K562 (cell line): Measurements from ENCODE around the gene OR13J1. TPM values are rescaled to one million over a fixed set of nuclear protein-coding genes. Genes with fewer than 3 reads are reported as not detected.

Source experiments
- ATAC-seq: fragments of 200-7000 bp; cut with Tn5 transposase; 3 replicates; pipeline ENCODE4 v1.9.1; 2020; ENCODE audit warnings: moderate library complexity
- BruUV-seq: library from RNA; stranded (reverse); fragments of 400-500 nt; replicated peaks from 2 replicates; lab custom pipeline; 2021; lab: Mats Ljungman, UMichigan
- CTCF ChIA-PET: fragments of 300-600 bp; formaldehyde crosslinking; extraction: SDS; loops from one replicate; lab custom pipeline; 2021; ENCODE audit warnings: low intra/inter-chr PET ratio; lab: Yijun Ruan, JAX
- POLR2A ChIA-PET: fragments of 300-600, 350-650 bp; sonication (Branson Sonifier 250); formaldehyde crosslinking; extraction: SDS; loops from one replicate; lab custom pipeline; 2021; ENCODE audit warnings: antibody characterized with exemption, inconsistent platforms; lab: Yijun Ruan, JAX
- DNase-seq, 4 experiments: peaks; one replicate each; pipeline versions ENCODE4 v3.0.0 to v3.0.0-alpha.2; 2011 to 2018; ENCODE audit warnings: low spot score in 3 of 4, mixed read lengths in 3 of 4; ENCODE audit errors: extremely low read depth in 1 of 4
- FAIRE-seq: peaks from 2 replicates; lab custom pipeline; 2011; peaks lifted over from hg19 to GRCh38; lab: Jason Lieb, UNC
- H2AFZ ChIP-seq: 2 replicates; pipeline ENCODE4 v1.6.0; 2011; ENCODE audit warnings: low read depth, low read length, control low read depth, inconsistent platforms
- H3K27ac ChIP-seq: fragments of 200-600 bp; 3 replicates; pipeline ENCODE4 v1.8.0; 2011; ENCODE audit warnings: low read depth, mild to moderate bottlenecking, control low read depth, inconsistent platforms, low read length, moderate library complexity, mixed read lengths; ENCODE audit errors: extremely low read depth
- H3K27me3 ChIP-seq, 2 experiments: fragments of 300-600 bp in 1 of 2; 2 replicates in 1 of 2; 3 replicates in 1 of 2; pipeline versions ENCODE4 v1.6.0 to v1.8.0; 2011; ENCODE audit warnings: inconsistent platforms in 2 of 2, low read length in 2 of 2, mild to moderate bottlenecking in 1 of 2, mixed read lengths in 1 of 2, moderate library complexity in 1 of 2; ENCODE audit not compliant: control insufficient read depth in 2 of 2, insufficient read depth in 2 of 2
- H3K36me3 ChIP-seq: fragments of 300-600 bp; 3 replicates; pipeline ENCODE4 v1.8.0; 2011; ENCODE audit warnings: mild to moderate bottlenecking, low read length, inconsistent platforms; ENCODE audit not compliant: control insufficient read depth, insufficient read depth
- H3K4me1 ChIP-seq, 2 experiments: fragments of 200-600 bp in 1 of 2; replicated peaks in 1 of 2; 2 replicates in 1 of 2; 3 replicates in 1 of 2; pipeline versions ENCODE4 v1.5.1 to v1.8.0; 2011; ENCODE audit warnings: inconsistent platforms in 2 of 2, low read length in 2 of 2, mild to moderate bottlenecking in 1 of 2, mixed read lengths in 1 of 2, moderate library complexity in 1 of 2; ENCODE audit not compliant: control insufficient read depth in 2 of 2, insufficient read depth in 2 of 2
- H3K4me2 ChIP-seq: 2 replicates; pipeline ENCODE4 v1.6.1; 2011; ENCODE audit warnings: low read length, control low read depth, inconsistent platforms, mixed read lengths; ENCODE audit not compliant: insufficient read depth
- H3K4me3 ChIP-seq: fragments of 200-600 bp; sonication (generic), shearing (Covaris generic); 2 replicates; pipeline ENCODE4 v1.5.1; 2016; ENCODE audit warnings: control low read depth, inconsistent platforms
- H3K79me2 ChIP-seq: fragments of 200-600 bp; 3 replicates; pipeline ENCODE4 v1.8.0; 2011; ENCODE audit warnings: low read length, inconsistent platforms; ENCODE audit not compliant: control insufficient read depth, insufficient read depth
- H3K9ac ChIP-seq, 2 experiments: 2 replicates each; pipeline versions ENCODE4 v1.6.0 to v1.6.1; 2011; ENCODE audit warnings: low read depth in 2 of 2, low read length in 2 of 2, control low read depth in 1 of 2, inconsistent platforms in 1 of 2, mild to moderate bottlenecking in 1 of 2, mixed read lengths in 1 of 2; ENCODE audit not compliant: insufficient read depth in 1 of 2
- H3K9me1 ChIP-seq: one replicate; pipeline ENCODE4 v1.6.0; 2011; ENCODE audit warnings: inconsistent platforms, mild to moderate bottlenecking, low read length, moderate library complexity; ENCODE audit not compliant: control insufficient read depth, insufficient read depth
- H3K9me3 ChIP-seq: replicated peaks from 2 replicates; pipeline ENCODE4 v1.5.1; 2011; ENCODE audit warnings: low read depth, low read length, inconsistent platforms; ENCODE audit not compliant: control insufficient read depth, insufficient read depth
- H4K20me1 ChIP-seq: replicated peaks from 2 replicates; pipeline ENCODE4 v1.6.1; 2011; ENCODE audit warnings: low read length, inconsistent platforms, mixed read lengths; ENCODE audit not compliant: control insufficient read depth, insufficient read depth
- ATF3 ChIP-seq, 2 experiments: fragments of 450-650 bp in 1 of 2; sonication (generic) in 1 of 2; formaldehyde crosslinking in 1 of 2; IDR thresholded peaks in 1 of 2; conservative IDR thresholded peaks in 1 of 2; 2 replicates each; pipeline versions ENCODE4 v1.6.1 to v1.8.1; 2016 to 2023; ENCODE audit warnings: mild to moderate bottlenecking in 2 of 2, moderate library complexity in 2 of 2, inconsistent platforms in 1 of 2, missing genetic modification reagents in 1 of 2
- ATF4 ChIP-seq: fragments of 450-650 bp; formaldehyde crosslinking; IDR thresholded peaks from 2 replicates; pipeline ENCODE4 v1.4.0; 2022; ENCODE audit warnings: mild to moderate bottlenecking, moderate library complexity
- ATF6 ChIP-seq: sonication (generic); formaldehyde crosslinking; IDR thresholded peaks from 2 replicates; pipeline ENCODE4 v1.4.0; 2020; ENCODE audit warnings: mild to moderate bottlenecking, missing genetic modification reagents
- BRF2 ChIP-seq: IDR thresholded peaks from 3 replicates; pipeline ENCODE4 v1.6.1; 2011; ENCODE audit warnings: borderline replicate concordance, mild to moderate bottlenecking; ENCODE audit not compliant: insufficient read length, insufficient read depth
- CCAR2 ChIP-seq: fragments of 200-400 bp; formaldehyde crosslinking; IDR thresholded peaks from 2 replicates; pipeline ENCODE4 v1.6.1; 2017; ENCODE audit warnings: mild to moderate bottlenecking, low read depth, low read length
- COPS2 ChIP-seq: fragments of 450-650 bp; conservative IDR thresholded peaks from 2 replicates; pipeline ENCODE4 v1.6.1; 2016; ENCODE audit warnings: mild to moderate bottlenecking, moderate library complexity
- CREB3 ChIP-seq: fragments of 450-650 bp; conservative IDR thresholded peaks from 2 replicates; pipeline ENCODE4 v1.6.1; 2016; ENCODE audit warnings: missing genetic modification characterization, low read depth, mild to moderate bottlenecking, missing compliant biosample characterization, moderate library complexity
- CTBP1 ChIP-seq: fragments of 450-650 bp; IDR thresholded peaks from 2 replicates; pipeline ENCODE4 v1.6.1; 2016; ENCODE audit warnings: borderline replicate concordance
- DACH1 ChIP-seq: fragments of 450-650 bp; IDR thresholded peaks from 2 replicates; pipeline ENCODE4 v1.6.1; 2018; ENCODE audit not compliant: partially characterized antibody
- EHMT2 ChIP-seq: fragments of 450-650 bp; IDR thresholded peaks from 2 replicates; pipeline ENCODE4 v1.6.1; 2018; ENCODE audit warnings: antibody characterized with exemption
- HDAC2 ChIP-seq: fragments of 450-650 bp; IDR thresholded peaks from 2 replicates; pipeline ENCODE4 v1.6.1; 2016; ENCODE audit warnings: mild to moderate bottlenecking
- HNRNPL ChIP-seq: fragments of 200-400 bp; formaldehyde crosslinking; IDR thresholded peaks from 2 replicates; pipeline ENCODE4 v1.6.1; 2017; ENCODE audit warnings: low read depth, mild to moderate bottlenecking, low read length
- MEF2A ChIP-seq: IDR thresholded peaks from 2 replicates; pipeline ENCODE4 v1.6.1; 2011; ENCODE audit warnings: low read depth, mild to moderate bottlenecking, low read length, moderate library complexity; ENCODE audit not compliant: control insufficient read depth
- RBM39 ChIP-seq: fragments of 200-400 bp; formaldehyde crosslinking; optimal IDR thresholded peaks from 2 replicates; pipeline ENCODE3; 2018; ENCODE audit warnings: low read depth, low read length
- TAF15 ChIP-seq: fragments of 200-400 bp; formaldehyde crosslinking; IDR thresholded peaks from 2 replicates; pipeline ENCODE4 v1.6.1; 2017; ENCODE audit warnings: mild to moderate bottlenecking, low read depth, low read length, moderate library complexity
- ZNF174 ChIP-seq: fragments of 250-450 bp; sonication (Bioruptor Pico); IDR thresholded peaks from 2 replicates; pipeline ENCODE4 v1.4.0; 2020; ENCODE audit warnings: mild to moderate bottlenecking
- WGBS: fragments of 100-300 bp; shearing (Covaris generic); methylation state at CpG from one replicate; pipeline ENCODE4 v1.1.6; 2016; ENCODE audit warnings: low coverage, mixed read lengths; ENCODE audit not compliant: insufficient coverage; ENCODE audit errors: missing lambda C conversion rate; 5-methylcytosine and 5-hydroxymethylcytosine counted together
- in situ Hi-C: fragments of 300-500 bp; cut with MboI; formaldehyde crosslinking; loops from 4 replicates; pipeline ENCODE4 v1.15.0; 2018; ENCODE audit warnings: inconsistent platforms, mixed read lengths
- intact Hi-C: fragments of 100-400 bp; cut with micrococcal nuclease; formaldehyde crosslinking; loops from 2 replicates; pipeline ENCODE4 v1.14.2; 2022
- polyA plus RNA-seq, 8 experiments: library from polyadenylated mRNA; depleted of rRNA in 4 of 8; stranded (reverse) in 5 of 8; unstranded in 3 of 8; fragments of >200 nt; fragmentation: Nextera tagmentation in 2 of 8; fragmentation: Illumina TruSeq in 1 of 8; extraction: Ambion mirVana in 2 of 8; extraction: Trizol in 1 of 8; gene quantifications; 2 replicates each; pipeline versions ENCODE4 v1.2.1 to v1.2.3, GENCODE V29; 2011 to 2014; ENCODE audit warnings: inconsistent platforms in 1 of 8, missing spikeins in 1 of 8
- total RNA-seq, 7 experiments: library from RNA; depleted of rRNA in 6 of 7; stranded (reverse); fragments of >200 nt in 6 of 7; fragmentation: Illumina TruSeq in 2 of 7; extraction: Trizol in 2 of 7; gene quantifications; 2 replicates each; pipeline versions ENCODE4 v1.2.1 to v1.2.3, GENCODE V29; 2011 to 2021; ENCODE audit warnings: low replicate concordance in 1 of 7

Gene OR13J1
- total and polyA plus RNA-seq, 9 of the 15 experiments (the other 6 are each of a cell fraction or from before 2014, with no cell fraction given) = not detected

- TF ChIP-seq HDAC2 (no peak), MEF2A (no peak)
Measured at GRCh38 chr9:35832814-35833213, 37.4 kb downstream of the OR13J1 start (continued).

- H3K4me1 ChIP-seq = peaks cover 7 to 18% of the 10 kb centered on the region in 2 experiments; a peak in 4 of 5 replicates
- H3K36me3 ChIP-seq = no peaks in the 10 kb centered on the region
- no peaks in the 10 kb centered on the region for H3K9me1 ChIP-seq
- no peak overlapping the region for H3K27ac ChIP-seq
- no TSS peak for BruUV-seq
- in situ Hi-C loops = no loop called here
- no peaks in the 10 kb centered on the region for H3K79me2 ChIP-seq
- no peak overlapping the region for H2AFZ ChIP-seq
- H4K20me1 ChIP-seq = no peaks in the 10 kb centered on the region
- H3K4me2 ChIP-seq = no peak overlapping the region
- WGBS = 33% methylated on average over 3 of the region's 4 CpGs
- no peak overlapping the region for H3K4me3 ChIP-seq
- ATAC-seq = no peak
- DNase-seq = no peak
- FAIRE-seq = no peak
- H3K9ac ChIP-seq = no peak overlapping the region
- POLR2A ChIA-PET = interaction anchor here (0.5 to 1.0 kb wide), 3 partner anchors 10 to 95 kb away, joined by 3 read pairs; no protein-coding TSS in a partner anchor
- no peaks in the 10 kb centered on the region for H3K27me3 ChIP-seq
- H3K9me3 ChIP-seq = no peaks in the 10 kb centered on the region
- CTCF ChIA-PET = no interaction called here
- intact Hi-C loops = no loop called here
- no peak for TF ChIP-seq TAF15
- TF ChIP-seq COPS2 = no peak
- no peak for TF ChIP-seq ZNF174 (CRISPR knock-in tag)
- no peak for TF ChIP-seq ATF6 (CRISPR knock-in tag)
- TF ChIP-seq CTBP1 = no peak
- TF ChIP-seq CREB3 (tag) = no peak
- TF ChIP-seq HNRNPL = no peak
- TF ChIP-seq CCAR2 = no peak
- no peak for TF ChIP-seq EHMT2
- TF ChIP-seq BRF2 = no peak
- no peak for TF ChIP-seq ATF3 (IDR thresholded peaks at IDR 0.05)
- TF ChIP-seq ATF3 (CRISPR knock-in tag; conservative IDR thresholded peaks at IDR 0.05) = no peak
- TF ChIP-seq DACH1 = no peak
- no peak for TF ChIP-seq RBM39
- TF ChIP-seq ATF4 = no peak
Measured at GRCh38 chr9:35831040-35831439, 39.2 kb downstream of the OR13J1 start.
